Measurements from ENCODE around the gene NELL1. TPM values are rescaled to one million over a fixed set of nuclear protein-coding genes. Genes with fewer than 3 reads are reported as not detected.

The NELL1 gene
- total RNA-seq, 1 experiment from 2014 or later, result not detected

GRCh38 chr11:21410513-21410912 lies 741.1 kb downstream of the NELL1 start:
- H3K36me3 ChIP-seq (ENCODE audit: control insufficient read depth, insufficient read depth, low read length), result no peaks in the 10 kb centered on the region
- no peak overlapping the region for H3K4me3 ChIP-seq (ENCODE audit: low read depth in 2 of 2, low read length in 2 of 2)
- CTCF ChIA-PET, result no interaction called here
- intact Hi-C loops (cut with micrococcal nuclease; ENCODE audit: unreplicated experiment), result no loop called here
- no peaks in the 10 kb centered on the region for H3K4me1 ChIP-seq (ENCODE audit: control insufficient read depth, insufficient read depth, low read length)
- no peak for TF ChIP-seq POLR2AphosphoS5 (IDR thresholded peaks at IDR 0.05; ENCODE audit: low read depth, low read length)
- no peak for TF ChIP-seq TCF7L2 (IDR thresholded peaks at IDR 0.05; ENCODE audit: low read depth, low read length)
- no peak for TF ChIP-seq SIN3A (IDR thresholded peaks at IDR 0.05; ENCODE audit: borderline replicate concordance, insufficient read depth, low read depth, low read length)
- TF ChIP-seq REST (IDR thresholded peaks at IDR 0.05; ENCODE audit: insufficient read depth in 1 of 2, low read depth in 2 of 2, low read length in 1 of 2), result no peak
- TF ChIP-seq, protein P1, sequence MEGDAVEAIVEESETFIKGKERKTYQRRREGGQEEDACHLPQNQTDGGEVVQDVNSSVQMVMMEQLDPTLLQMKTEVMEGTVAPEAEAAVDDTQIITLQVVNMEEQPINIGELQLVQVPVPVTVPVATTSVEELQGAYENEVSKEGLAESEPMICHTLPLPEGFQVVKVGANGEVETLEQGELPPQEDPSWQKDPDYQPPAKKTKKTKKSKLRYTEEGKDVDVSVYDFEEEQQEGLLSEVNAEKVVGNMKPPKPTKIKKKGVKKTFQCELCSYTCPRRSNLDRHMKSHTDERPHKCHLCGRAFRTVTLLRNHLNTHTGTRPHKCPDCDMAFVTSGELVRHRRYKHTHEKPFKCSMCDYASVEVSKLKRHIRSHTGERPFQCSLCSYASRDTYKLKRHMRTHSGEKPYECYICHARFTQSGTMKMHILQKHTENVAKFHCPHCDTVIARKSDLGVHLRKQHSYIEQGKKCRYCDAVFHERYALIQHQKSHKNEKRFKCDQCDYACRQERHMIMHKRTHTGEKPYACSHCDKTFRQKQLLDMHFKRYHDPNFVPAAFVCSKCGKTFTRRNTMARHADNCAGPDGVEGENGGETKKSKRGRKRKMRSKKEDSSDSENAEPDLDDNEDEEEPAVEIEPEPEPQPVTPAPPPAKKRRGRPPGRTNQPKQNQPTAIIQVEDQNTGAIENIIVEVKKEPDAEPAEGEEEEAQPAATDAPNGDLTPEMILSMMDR (IDR thresholded peaks at IDR 0.05), result no peak
- no peak overlapping the region for H3K27ac ChIP-seq (ENCODE audit: low read length)
- H3K9me3 ChIP-seq (ENCODE audit: control insufficient read depth, insufficient read depth, low read depth, low read length), result no peaks in the 10 kb centered on the region
- DNase-seq (ENCODE audit: low read depth, low spot score) (no peak), ATAC-seq (no peak)
- BruUV-seq (replicated peaks), result no TSS peak
- in situ Hi-C loops (cut with HindIII; ENCODE audit: low pct_unique_long_range_greater_than_20kb, low sequenced_read_pairs), result no loop called here
- no peaks in the 10 kb centered on the region for H3K27me3 ChIP-seq (ENCODE audit: control insufficient read depth, insufficient read depth, low read length)
- POLR2A ChIA-PET, result no interaction called here

- ATAC-seq (no peak), DNase-seq (ENCODE audit: low read depth, low spot score) (no peak)
- Histone ChIP-seq H3K9me3 (ENCODE audit: control insufficient read depth, insufficient read depth, low read depth, low read length) (no peaks in the 10 kb centered on the region), H3K27me3 (ENCODE audit: control insufficient read depth, insufficient read depth, low read length) (no peaks in the 10 kb centered on the region), H3K27ac (ENCODE audit: low read length) (no peak overlapping the region), H3K4me1 (ENCODE audit: control insufficient read depth, insufficient read depth, low read length) (no peaks in the 10 kb centered on the region), H3K4me3 (ENCODE audit: low read depth in 2 of 2, low read length in 2 of 2) (no peak overlapping the region), H3K36me3 (ENCODE audit: control insufficient read depth, insufficient read depth, low read length) (no peaks in the 10 kb centered on the region)
- intact Hi-C loops (cut with micrococcal nuclease; ENCODE audit: unreplicated experiment) (no loop called here), in situ Hi-C loops (cut with HindIII; ENCODE audit: low pct_unique_long_range_greater_than_20kb, low sequenced_read_pairs) (no loop called here)
- TF ChIP-seq POLR2AphosphoS5 (IDR thresholded peaks at IDR 0.05; ENCODE audit: low read depth, low read length) (no peak), REST (IDR thresholded peaks at IDR 0.05; ENCODE audit: insufficient read depth in 1 of 2, low read depth in 2 of 2, low read length in 1 of 2) (no peak), SIN3A (IDR thresholded peaks at IDR 0.05; ENCODE audit: borderline replicate concordance, insufficient read depth, low read depth, low read length) (no peak), TCF7L2 (IDR thresholded peaks at IDR 0.05; ENCODE audit: low read depth, low read length) (no peak)
- TF ChIP-seq, protein P1 (IDR thresholded peaks at IDR 0.05), result no peak
- ChIA-PET CTCF (no interaction called here), POLR2A (no interaction called here)
- no TSS peak for BruUV-seq (replicated peaks)
Measured at GRCh38 chr11:21411104-21411503, 741.7 kb downstream of the NELL1 start.
